SK-N-MC (cell line): Measurements from ENCODE around the gene CLCA1.

Source experiments
- EZH2 ChIP-seq: fragments of 200-600 bp; sonication (generic); IDR thresholded peaks from one replicate; pipeline ENCODE4 v1.6.1; 2017; ENCODE audit warnings: antibody characterized with exemption
- FOXP2 ChIP-seq: optimal IDR thresholded peaks from 2 replicates; pipeline ENCODE3; 2011; ENCODE audit warnings: mild to moderate bottlenecking, moderate library complexity; ENCODE audit not compliant: insufficient read depth; ENCODE audit errors: extremely low read length, control extremely low read depth

DNA sequence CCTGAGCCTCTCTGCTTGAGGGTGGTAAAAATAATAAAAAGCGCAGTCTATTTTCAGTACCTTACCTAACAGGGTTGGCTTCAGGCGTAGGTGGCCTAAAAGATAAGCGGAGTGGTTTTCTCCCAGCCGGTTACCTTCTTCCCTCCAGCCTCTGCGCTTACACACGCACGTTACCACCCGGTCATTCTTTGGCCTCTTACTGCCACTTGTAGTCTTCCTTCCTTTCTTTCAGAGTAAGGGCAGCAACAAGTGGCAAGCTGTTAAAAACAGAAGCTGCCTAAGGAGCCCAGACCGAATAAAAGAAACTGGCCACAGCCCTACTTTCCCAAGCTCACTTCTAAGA, 35.4 kb downstream of the CLCA1 start:
- TF ChIP-seq EZH2 (no peak), FOXP2 (no peak)
